Measurements from ENCODE around the gene MCF2L. TPM values are rescaled to one million over a fixed set of nuclear protein-coding genes. Genes with fewer than 3 reads are reported as not detected.

MCF2L gene
- total RNA-seq, 1 donor from 2014 or later, result 49.5 TPM

DNA sequence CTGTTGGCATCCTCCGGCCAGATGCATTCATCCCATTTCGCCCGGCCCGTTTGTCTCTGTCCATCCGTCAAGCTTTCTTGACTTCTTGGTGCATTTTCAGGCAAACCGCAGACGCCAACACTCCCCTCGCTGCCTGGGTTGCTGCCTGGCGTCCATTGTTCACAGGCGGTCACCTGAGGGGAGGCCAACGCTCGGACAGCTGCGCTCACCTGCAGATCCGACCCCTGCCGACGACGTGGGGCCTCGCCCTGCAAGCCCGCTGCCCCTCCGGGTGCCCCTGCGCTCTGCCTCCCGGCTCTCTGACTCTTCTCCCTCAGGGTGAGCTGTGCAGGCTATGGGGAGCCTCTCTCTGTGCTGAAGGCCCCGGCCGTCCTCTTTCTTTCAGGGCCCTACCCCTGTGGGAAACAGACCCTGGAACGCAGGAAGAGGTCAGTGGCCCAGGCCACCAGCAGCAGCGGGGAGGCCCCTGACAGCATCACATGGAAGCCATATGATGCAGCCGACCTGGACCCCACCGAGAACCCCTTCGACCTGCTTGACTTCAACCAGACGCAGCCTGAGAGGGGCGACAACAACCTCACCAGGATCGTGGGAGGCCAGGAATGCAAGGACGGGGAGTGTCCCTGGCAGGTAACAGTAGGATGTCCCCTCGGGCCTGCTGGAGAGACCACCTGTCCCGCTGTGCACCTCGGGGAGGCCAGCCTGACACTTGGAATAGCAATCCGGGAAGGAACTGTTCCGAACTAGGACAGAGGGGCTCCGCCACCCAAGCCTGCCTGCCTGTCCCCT lies 174.6 kb downstream of the MCF2L start:
- no peak for DNase-seq
- no peak for ATAC-seq
- intact Hi-C loops (cut with micrococcal nuclease), result no loop called here

DNA sequence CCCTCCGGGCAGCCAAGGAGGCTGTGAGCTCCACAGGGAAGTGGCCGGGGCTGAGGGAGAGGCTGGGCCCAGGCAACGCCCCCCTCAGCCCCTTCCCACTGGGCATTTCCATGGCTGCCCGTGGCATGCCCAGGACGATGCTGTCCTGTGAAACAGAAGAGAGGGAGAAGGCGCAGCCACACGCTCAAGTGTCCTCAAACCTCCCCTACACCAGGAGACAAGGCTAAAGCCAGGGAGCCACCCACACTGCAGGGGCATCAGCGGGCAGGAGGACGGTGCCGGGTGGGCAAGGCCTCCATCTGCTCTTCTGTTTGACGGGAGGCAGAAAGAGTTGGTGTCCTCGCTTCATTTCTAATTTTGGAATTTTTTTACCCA lies 175.2 kb downstream of the MCF2L start:
- DNase-seq (no peak), ATAC-seq (no peak)
- intact Hi-C loops (cut with micrococcal nuclease), result no loop called here

DNA sequence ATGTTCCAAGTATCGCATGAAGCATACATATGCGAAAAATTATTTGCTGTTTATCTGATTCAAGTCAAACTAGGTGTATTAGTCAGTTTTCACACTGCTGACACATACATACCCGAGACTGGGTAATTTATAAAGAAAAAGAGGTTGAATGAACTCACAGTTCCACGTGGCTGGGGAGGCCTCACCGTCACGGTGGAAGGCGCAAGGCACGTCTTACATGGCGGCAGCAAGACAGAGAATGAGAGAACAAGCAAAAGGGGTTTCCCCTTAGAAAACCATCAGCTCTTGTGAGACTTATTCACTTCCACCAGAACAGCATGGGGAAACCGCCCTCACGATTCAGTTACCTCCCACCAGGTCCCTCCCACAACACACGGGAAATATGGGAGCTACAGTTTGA lies 176.5 kb downstream of the MCF2L start:
- ATAC-seq (no peak), DNase-seq (no peak)
- intact Hi-C loops (cut with micrococcal nuclease), result no loop called here

DNA sequence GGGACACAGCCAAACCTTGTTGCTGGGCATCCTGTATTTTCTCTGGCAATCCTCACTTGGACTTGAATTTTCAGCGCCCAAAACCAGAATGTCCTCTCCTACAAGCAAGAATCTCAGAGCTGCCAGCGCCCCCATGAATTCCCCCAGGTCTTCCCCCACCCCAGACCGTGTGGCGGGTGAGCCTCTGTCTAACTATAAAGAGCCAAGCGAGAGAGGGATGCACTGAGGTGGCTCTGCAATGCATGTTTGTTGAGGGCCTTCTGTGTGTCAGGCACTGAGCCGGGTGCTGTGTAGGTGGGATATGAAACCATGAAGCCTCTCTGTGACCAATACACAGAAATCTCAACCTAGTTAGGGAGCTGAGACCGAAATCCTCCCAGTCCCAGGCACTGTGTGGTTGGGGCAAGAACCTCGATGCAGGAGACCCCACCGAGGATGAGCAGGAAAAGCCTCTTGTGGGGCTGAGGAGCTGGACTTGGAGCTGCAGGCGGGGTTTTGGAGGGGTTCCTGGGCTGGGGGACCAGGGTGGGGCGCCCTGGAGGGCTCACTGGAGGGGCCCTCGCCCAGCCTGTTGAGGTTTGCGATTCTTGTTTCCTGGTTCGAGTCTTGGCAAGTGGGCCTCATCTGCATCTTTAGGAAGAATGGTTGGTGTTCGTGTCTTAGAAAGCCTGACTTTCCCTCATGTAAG lies 177.0 kb downstream of the MCF2L start:
- ATAC-seq (no peak), DNase-seq (no peak)
- intact Hi-C loops (cut with micrococcal nuclease), result no loop called here

DNA sequence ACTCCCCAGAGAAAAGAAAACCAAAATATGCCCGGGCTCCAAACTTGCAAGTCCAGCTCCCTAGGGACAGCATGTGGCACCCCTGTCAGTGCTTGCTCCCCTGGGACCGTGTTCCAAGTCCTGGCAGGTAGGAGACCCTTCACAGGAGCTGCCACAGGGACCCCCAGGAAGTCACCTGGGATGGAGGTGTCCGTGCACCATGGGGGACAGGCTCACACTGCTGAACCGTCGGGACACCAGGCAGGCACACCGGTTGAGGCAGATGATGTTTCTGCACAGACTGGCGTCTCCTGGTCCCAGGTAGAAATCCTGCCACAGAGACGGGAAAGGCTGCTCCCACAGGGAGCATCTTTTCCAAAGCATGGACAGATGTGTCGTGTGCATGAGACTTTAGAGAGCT lies 177.7 kb downstream of the MCF2L start:
- DNase-seq (no peak), ATAC-seq (no peak)
- intact Hi-C loops (cut with micrococcal nuclease), result no loop called here

DNA sequence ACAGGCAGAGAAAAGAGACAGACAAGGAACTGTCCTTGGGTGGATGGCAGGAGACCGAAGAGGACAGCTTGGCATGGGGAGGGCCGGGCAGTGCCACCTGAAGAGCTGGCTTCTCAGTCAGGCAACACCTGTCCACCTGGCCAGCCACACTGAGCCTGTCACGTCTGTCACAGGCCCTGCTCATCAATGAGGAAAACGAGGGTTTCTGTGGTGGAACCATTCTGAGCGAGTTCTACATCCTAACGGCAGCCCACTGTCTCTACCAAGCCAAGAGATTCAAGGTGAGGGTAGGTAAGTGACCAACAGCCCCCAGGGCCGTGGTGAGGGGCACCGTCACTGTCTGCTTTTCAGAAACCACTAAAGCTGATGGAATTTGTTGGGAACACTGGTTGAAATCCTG lies 178.2 kb downstream of the MCF2L start:
- intact Hi-C loops (cut with micrococcal nuclease), result no loop called here
- DNase-seq (no peak), ATAC-seq (no peak)

DNA sequence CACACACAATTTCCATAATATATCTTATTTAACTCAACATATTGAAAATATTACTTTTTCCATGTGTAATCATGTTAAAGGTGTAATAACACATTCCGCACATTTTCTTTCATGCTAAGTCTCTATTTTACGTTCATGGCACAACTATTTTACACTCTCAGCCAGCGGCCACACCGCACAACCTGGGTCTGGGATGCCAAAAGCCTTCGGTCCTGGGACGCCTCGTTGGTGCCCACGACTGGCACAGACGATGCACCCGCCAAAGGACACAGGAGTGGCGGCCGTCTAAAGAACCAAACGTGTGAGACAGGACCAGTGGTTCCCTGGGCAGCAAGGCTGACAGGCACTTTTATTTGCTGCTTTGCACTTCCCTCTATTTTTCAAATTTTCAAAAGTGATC lies 179.4 kb downstream of the MCF2L start:
- ATAC-seq (no peak), DNase-seq (no peak)
- intact Hi-C loops (cut with micrococcal nuclease), result no loop called here

DNA sequence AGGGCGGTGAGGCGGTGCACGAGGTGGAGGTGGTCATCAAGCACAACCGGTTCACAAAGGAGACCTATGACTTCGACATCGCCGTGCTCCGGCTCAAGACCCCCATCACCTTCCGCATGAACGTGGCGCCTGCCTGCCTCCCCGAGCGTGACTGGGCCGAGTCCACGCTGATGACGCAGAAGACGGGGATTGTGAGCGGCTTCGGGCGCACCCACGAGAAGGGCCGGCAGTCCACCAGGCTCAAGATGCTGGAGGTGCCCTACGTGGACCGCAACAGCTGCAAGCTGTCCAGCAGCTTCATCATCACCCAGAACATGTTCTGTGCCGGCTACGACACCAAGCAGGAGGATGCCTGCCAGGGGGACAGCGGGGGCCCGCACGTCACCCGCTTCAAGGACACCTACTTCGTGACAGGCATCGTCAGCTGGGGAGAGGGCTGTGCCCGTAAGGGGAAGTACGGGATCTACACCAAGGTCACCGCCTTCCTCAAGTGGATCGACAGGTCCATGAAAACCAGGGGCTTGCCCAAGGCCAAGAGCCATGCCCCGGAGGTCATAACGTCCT lies 180.0 kb downstream of the MCF2L start:
- ATAC-seq (no peak), DNase-seq (no peak)
- intact Hi-C loops (cut with micrococcal nuclease), result no loop called here

Other genes starting within 250 kb of the MCF2L start
- gene F7, start 136.6 kb downstream of the MCF2L start, total RNA-seq, result not detected
- 7.1 TPM for gene F10, start 153.6 kb downstream of the MCF2L start, total RNA-seq
- gene PROZ, start 189.4 kb downstream of the MCF2L start, total RNA-seq, result not detected
- 61.3 TPM for gene PCID2, start 239.5 kb downstream of the MCF2L start, total RNA-seq
- gene CUL4A, start 240.4 kb downstream of the MCF2L start, total RNA-seq, result 160 TPM